GM18870 (cell line): ENCODE measurements around the gene ZDHHC12.

Experiments
- ATAC-seq: cut with Tn5 transposase; IDR thresholded peaks from one replicate; pipeline ENCODE4 v1.9.1; 2021; ENCODE audit warnings: moderate library complexity; ENCODE audit not compliant: unreplicated experiment

ZDHHC12 gene

GRCh38 chr9:128688501-128689292 lies 35.2 kb downstream of the ZDHHC12 start, which contains the start of gene SET:
SET (plus strand) TSS chr9:128689222; CDS start chr9:128689583, 361 bp downstream.
- no peak for ATAC-seq

GRCh38 chr9:128687453-128687852 lies 36.5 kb downstream of the ZDHHC12 start:
- ATAC-seq = no peak

GRCh38 chr9:128685636-128686489 lies 38.1 kb downstream of the ZDHHC12 start:
- ATAC-seq = no peak

GRCh38 chr9:128684325-128685199 lies 39.4 kb downstream of the ZDHHC12 start:
- no peak for ATAC-seq

GRCh38 chr9:128684065-128684324 lies 39.9 kb downstream of the ZDHHC12 start:
- ATAC-seq = no peak

- no peak for ATAC-seq
Observed at GRCh38 chr9:128683340-128684064, 40.4 kb downstream of the ZDHHC12 start.

- no peak for ATAC-seq
Observed at GRCh38 chr9:128677794-128678193, 46.1 kb downstream of the ZDHHC12 start.

GRCh38 chr9:128675382-128675781 lies 48.5 kb downstream of the ZDHHC12 start:
- ATAC-seq = no peak
